Type B pancreatic cell (in vitro differentiated cells): Measurements from ENCODE around the gene TCF4. TPM values are rescaled to one million over a fixed set of nuclear protein-coding genes. Genes with fewer than 3 reads are reported as not detected.

Experiments used
- DNase-seq: peaks from one replicate; pipeline ENCODE4 v3.0.0; 2021; ENCODE audit warnings: mixed read lengths; ENCODE audit not compliant: unreplicated experiment; ENCODE audit errors: extremely low spot score
- H3K27ac Mint-ChIP-seq: 2 replicates; pipeline ENCODE4 v1.8.0; 2021; ENCODE audit warnings: mild to moderate bottlenecking, mixed read lengths
- H3K27me3 Mint-ChIP-seq: 2 replicates; pipeline ENCODE4 v1.8.0; 2021; ENCODE audit warnings: mixed read lengths
- H3K36me3 Mint-ChIP-seq: 2 replicates; pipeline ENCODE4 v1.8.0; 2021; ENCODE audit warnings: mixed read lengths
- H3K4me1 Mint-ChIP-seq: one replicate; pipeline ENCODE4 v1.8.0; 2021; ENCODE audit warnings: mixed read lengths; ENCODE audit not compliant: unreplicated experiment
- H3K4me3 Mint-ChIP-seq: 2 replicates; pipeline ENCODE4 v1.8.0; 2021; ENCODE audit warnings: mild to moderate bottlenecking, mixed read lengths
- H3K9me3 Mint-ChIP-seq: 2 replicates; pipeline ENCODE4 v1.8.0; 2021; ENCODE audit warnings: mixed read lengths
- CTCF ChIP-seq: fragments of 200-600 bp; sonication (generic); conservative IDR thresholded peaks from 2 replicates; pipeline ENCODE4 v1.5.0; 2021; ENCODE audit warnings: antibody characterized with exemption, mild to moderate bottlenecking
- total RNA-seq: library from RNA; stranded (reverse); gene quantifications from 2 replicates; pipeline ENCODE4 v1.2.1, GENCODE V29; 2021; ENCODE audit warnings: low replicate concordance

TCF4 gene
- total RNA-seq, 1 donor from 2014 or later = 189 TPM

- H3K27ac Mint-ChIP-seq = no peak overlapping the region
- DNase-seq = no peak
- H3K9me3 Mint-ChIP-seq = peaks cover 4% of the 10 kb centered on the region
- H3K4me3 Mint-ChIP-seq = no peak overlapping the region
- no peak for TF ChIP-seq CTCF
- H3K27me3 Mint-ChIP-seq = no peaks in the 10 kb centered on the region
- peaks cover 34% of the 10 kb centered on the region for H3K36me3 Mint-ChIP-seq
- H3K4me1 Mint-ChIP-seq = peaks cover 37% of the 10 kb centered on the region
Measured at GRCh38 chr18:55252901-55253300, 335.1 kb downstream of the TCF4 start.

GRCh38 chr18:55252053-55252675, 335.8 kb downstream of the TCF4 start:
- Mint-ChIP-seq H3K4me1 (peaks cover 44% of the 10 kb centered on the region), H3K4me3 (peak overlapping the region; percentile 57), H3K9me3 (peaks cover 4% of the 10 kb centered on the region), H3K27ac (peak overlapping the region; percentile 79), H3K27me3 (no peaks in the 10 kb centered on the region), H3K36me3 (peaks cover 40% of the 10 kb centered on the region)
- TF ChIP-seq CTCF = no peak
- DNase-seq = no peak

GRCh38 chr18:55251254-55251971, 336.6 kb downstream of the TCF4 start:
- DNase-seq = no peak
- Mint-ChIP-seq H3K9me3 (peaks cover 4% of the 10 kb centered on the region), H3K27me3 (no peaks in the 10 kb centered on the region), H3K36me3 (peaks cover 36% of the 10 kb centered on the region), H3K4me3 (peak overlapping the region; percentile 57), H3K4me1 (peaks cover 42% of the 10 kb centered on the region), H3K27ac (peak overlapping the region; percentile 79)
- no peak for TF ChIP-seq CTCF

- no peak for TF ChIP-seq CTCF
- no peak for DNase-seq
- Mint-ChIP-seq H3K27me3 (no peaks in the 10 kb centered on the region), H3K4me3 (no peak overlapping the region), H3K36me3 (peaks cover 29% of the 10 kb centered on the region), H3K27ac (peak overlapping the region; percentile 35), H3K9me3 (peaks cover 4% of the 10 kb centered on the region), H3K4me1 (peaks cover 46% of the 10 kb centered on the region)
Measured at GRCh38 chr18:55250768-55251173, 337.2 kb downstream of the TCF4 start.

GRCh38 chr18:55249550-55249949, 338.4 kb downstream of the TCF4 start:
- Mint-ChIP-seq H3K9me3 (peaks cover 4% of the 10 kb centered on the region), H3K27me3 (no peaks in the 10 kb centered on the region), H3K4me1 (peaks cover 54% of the 10 kb centered on the region), H3K27ac (no peak overlapping the region), H3K36me3 (peaks cover 24% of the 10 kb centered on the region), H3K4me3 (no peak overlapping the region)
- no peak for DNase-seq
- no peak for TF ChIP-seq CTCF
